Lung (tissue), 12 donors: ENCODE data around the gene FHOD3. TPM values are rescaled to one million over a fixed set of nuclear protein-coding genes. Genes with fewer than 3 reads are reported as not detected.

Experiments used
- ATAC-seq: fragments of 200-7000 bp; cut with Tn5 transposase; one replicate; pipeline ENCODE4 v1.9.1; 2020; ENCODE audit warnings: moderate number of reproducible peaks; ENCODE audit not compliant: insufficient read depth, low FRiP score
- DNase-seq, 3 donors: peaks; one replicate each; pipeline ENCODE4 v3.0.0-alpha.2; 2013 to 2017
- H3K27ac ChIP-seq, 2 donors: one replicate each; pipeline ENCODE4 v1.5.1; 2013; ENCODE audit warnings: mild to moderate bottlenecking in 2 of 2, moderate library complexity in 2 of 2, control low read depth in 1 of 2, inconsistent platforms in 1 of 2, low read depth in 1 of 2, low read length in 1 of 2
- H3K27me3 ChIP-seq, 3 donors: one replicate each; pipeline ENCODE4 v1.5.1; 2013; ENCODE audit warnings: low read length in 2 of 3; ENCODE audit not compliant: control insufficient read depth in 3 of 3, insufficient read depth in 3 of 3
- H3K36me3 ChIP-seq, 4 donors: one replicate each; pipeline ENCODE4 v1.5.1; 2013; ENCODE audit warnings: low read length in 4 of 4, mild to moderate bottlenecking in 1 of 4, moderate library complexity in 1 of 4; ENCODE audit not compliant: control insufficient read depth in 4 of 4, insufficient read depth in 4 of 4
- H3K4me1 ChIP-seq, 5 donors: one replicate each; pipeline ENCODE4 v1.5.1; 2013; ENCODE audit warnings: low read length in 5 of 5, mild to moderate bottlenecking in 2 of 5, moderate library complexity in 1 of 5; ENCODE audit not compliant: control insufficient read depth in 5 of 5, insufficient read depth in 5 of 5
- H3K4me3 ChIP-seq: one replicate; pipeline ENCODE4 v1.5.1; 2013; ENCODE audit warnings: mild to moderate bottlenecking, control low read depth, moderate library complexity
- H3K9ac ChIP-seq, 2 donors: one replicate each; pipeline ENCODE4 v1.5.1; 2013; ENCODE audit warnings: low read length in 2 of 2, control low read depth in 1 of 2; ENCODE audit not compliant: insufficient read depth in 1 of 2
- H3K9me3 ChIP-seq, 4 donors: one replicate each; pipeline ENCODE4 v1.5.1; 2013; ENCODE audit warnings: low read length in 3 of 4, mild to moderate bottlenecking in 1 of 4, moderate library complexity in 1 of 4; ENCODE audit not compliant: control insufficient read depth in 4 of 4, insufficient read depth in 3 of 4
- CTCF ChIP-seq: IDR thresholded peaks from 2 replicates; pipeline ENCODE4 v1.5.1; 2012; ENCODE audit warnings: mild to moderate bottlenecking; ENCODE audit errors: control extremely low read depth, extremely low read depth
- WGBS, 2 donors: extraction: QIAGEN DNeasy Blood & Tissue Kit; methylation state at CpG; one replicate each; pipeline ENCODE4 v1.1.7; 2013; 5-methylcytosine and 5-hydroxymethylcytosine counted together
- polyA plus RNA-seq, 2 donors: library from polyadenylated mRNA; stranded (reverse); fragments of 200-250 nt; gene quantifications; one replicate each; pipeline ENCODE4 v1.2.1, GENCODE V29; 2013
- total RNA-seq, 2 donors: library from RNA; depleted of rRNA in 1 of 2; stranded (reverse); fragments of >200 nt in 1 of 2; gene quantifications; one replicate each; pipeline ENCODE4 v1.2.1, GENCODE V29; 2014 to 2021
- donor health status: control.
- donor health status: control.
- donor health status: Bipolar disorder and iron deficiency.
- donor health status: healthy.
- donor health status: DM: yes; HTN: yes; CAD: no.

Gene FHOD3
- total and polyA plus RNA-seq, 4 donors, result 1.0 to 7.4 (median 2.9) TPM

GRCh38 chr18:36595046-36595817 lies 297.7 kb downstream of the FHOD3 start:
- peaks cover 0 to 5% (median 0%) of the 10 kb centered on the region in 5 donors for H3K4me1 ChIP-seq
- DNase-seq, result peak in 2 of 3 donors; percentile 17 to 19
- TF ChIP-seq CTCF, result no peak
- WGBS, 2 donors, result 70 to 83% methylated on average over 10 of the region's 10 CpGs
- no peak overlapping the region for H3K9ac ChIP-seq
- ATAC-seq, result no peak
- H3K9me3 ChIP-seq, result no peaks in the 10 kb centered on the region
- no peaks in the 10 kb centered on the region for H3K27me3 ChIP-seq
- no peaks in the 10 kb centered on the region for H3K36me3 ChIP-seq
- H3K27ac ChIP-seq, result no peak overlapping the region
- H3K4me3 ChIP-seq, result no peak overlapping the region

- H3K27me3 ChIP-seq, result no peaks in the 10 kb centered on the region
- no peak for ATAC-seq
- H3K36me3 ChIP-seq, result no peaks in the 10 kb centered on the region
- DNase-seq, result no peak
- no peak overlapping the region for H3K27ac ChIP-seq
- TF ChIP-seq CTCF, result no peak
- no peaks in the 10 kb centered on the region for H3K9me3 ChIP-seq
- no peak overlapping the region for H3K4me3 ChIP-seq
- 90 to 93% methylated on average over 6 of the region's 6 CpGs for WGBS, 2 donors
- H3K4me1 ChIP-seq, result peaks cover 0 to 5% (median 0%) of the 10 kb centered on the region in 5 donors
- no peak overlapping the region for H3K9ac ChIP-seq
Measured at GRCh38 chr18:36595818-36596215, 298.3 kb downstream of the FHOD3 start.

- H3K9ac ChIP-seq, result no peak overlapping the region
- H3K4me1 ChIP-seq, result peaks cover 0 to 5% (median 0%) of the 10 kb centered on the region in 5 donors
- H3K4me3 ChIP-seq, result no peak overlapping the region
- H3K9me3 ChIP-seq, result no peaks in the 10 kb centered on the region
- DNase-seq (peak in 2 of 3 donors; percentile 63 to 81), ATAC-seq (no peak)
- TF ChIP-seq CTCF, result no peak
- H3K27ac ChIP-seq, result no peak overlapping the region
- WGBS, 2 donors, result 87 to 92% methylated on average over 4 of the region's 4 CpGs
- no peaks in the 10 kb centered on the region for H3K36me3 ChIP-seq
- H3K27me3 ChIP-seq, result no peaks in the 10 kb centered on the region
Measured at GRCh38 chr18:36597636-36598035, 300.1 kb downstream of the FHOD3 start.
